ENCODE data around the gene TPRA1. TPM values are rescaled to one million over a fixed set of nuclear protein-coding genes. Genes with fewer than 3 reads are reported as not detected.
A peak's percentile ranks its signal among the peaks of the same experiment; 100 is the strongest.

The TPRA1 gene
- total RNA-seq, 4 donors from 2014 or later = 36.2 to 47.5 (median 43.2) TPM

DNA sequence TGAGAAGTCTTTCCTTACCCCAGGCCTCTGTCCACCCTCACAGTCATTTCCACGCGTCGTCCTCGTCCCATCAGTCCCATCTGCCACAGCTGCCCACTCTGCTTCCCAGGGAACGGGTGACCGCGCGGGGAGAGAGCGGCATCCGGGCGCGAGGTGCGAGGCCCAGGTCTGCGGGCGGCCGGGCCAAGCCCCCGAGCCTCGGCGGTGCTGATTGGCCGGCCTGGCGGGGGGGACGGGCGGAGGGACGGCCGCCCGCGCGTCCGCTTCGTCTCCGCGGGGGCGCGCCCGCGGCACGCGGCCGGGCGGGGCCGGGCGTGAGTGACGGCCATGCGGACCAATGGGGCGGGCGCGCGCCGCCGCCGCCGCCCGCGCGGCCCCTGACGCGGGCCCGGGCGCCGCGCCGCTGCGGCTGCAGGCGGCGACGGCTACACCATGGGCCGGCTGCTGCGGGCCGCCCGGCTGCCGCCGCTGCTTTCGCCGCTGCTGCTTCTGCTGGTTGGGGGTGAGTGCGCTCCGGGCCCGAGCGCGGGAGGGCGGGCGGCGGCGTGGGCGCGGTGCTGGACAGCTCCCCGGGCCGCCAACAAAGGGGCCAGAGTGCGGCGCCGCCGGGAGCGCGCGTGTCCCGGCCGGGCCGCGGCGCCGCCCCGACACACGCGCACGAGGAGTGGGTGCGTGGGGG, 38.4 kb upstream of the TPRA1 start, which contains the start of gene PODXL2:
PODXL2 (plus strand) TSS at position 398 of the 679 bp plus-strand sequence; CDS start at position 433, 35 bp downstream.
- no peaks in the 10 kb centered on the region for H3K27me3 ChIP-seq
- peak; percentile 59 to 67 for DNase-seq
- peak within 1 kb of the TSS in 1 of 3 donors; percentile 34 for H3K4me3 ChIP-seq (replicated peaks in 1 of 3)
- TF ChIP-seq POLR2A (IDR thresholded peaks at IDR 0.05) = no peak
- H3K9me3 ChIP-seq = no peaks in the 10 kb centered on the region
- no peaks in the 10 kb centered on the region for H3K36me3 ChIP-seq
- H3K4me1 ChIP-seq = peaks cover 6 to 7% of the 10 kb centered on the region in 2 donors
- WGBS, 2 donors = 26 to 34% methylated on average over 7 to 13 of the region's 105 CpGs
- intact Hi-C loops (cut with DNase I) = no loop called here
- no peak within 1 kb of the TSS for H3K27ac ChIP-seq

DNA sequence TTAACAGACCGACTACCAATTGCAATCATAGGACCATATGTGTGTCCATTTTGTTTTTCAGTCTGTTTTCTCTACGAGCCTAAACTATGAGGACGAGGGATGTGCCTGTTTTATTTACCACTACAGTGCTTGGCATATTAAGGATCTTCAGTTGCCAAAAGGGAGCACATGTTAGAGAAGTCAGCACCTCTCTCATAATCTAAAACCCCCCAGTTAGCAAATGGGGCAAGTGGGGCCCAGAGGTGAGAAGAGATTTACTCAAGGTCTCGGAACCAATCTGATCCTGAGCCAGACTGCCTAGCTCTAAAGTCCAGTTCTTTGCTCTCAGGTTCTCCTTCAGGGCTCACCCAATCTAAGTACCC, 37.9 kb upstream of the TPRA1 start:
- intact Hi-C loops (cut with DNase I) = no loop called here
- Histone ChIP-seq H3K36me3 (no peaks in the 10 kb centered on the region), H3K27ac (no peak overlapping the region), H3K4me1 (peaks cover 6 to 7% of the 10 kb centered on the region in 2 donors), H3K9me3 (no peaks in the 10 kb centered on the region), H3K4me3 (replicated peaks in 1 of 3) (no peak overlapping the region), H3K27me3 (no peaks in the 10 kb centered on the region)
- DNase-seq = no peak
- TF ChIP-seq, protein P1, sequence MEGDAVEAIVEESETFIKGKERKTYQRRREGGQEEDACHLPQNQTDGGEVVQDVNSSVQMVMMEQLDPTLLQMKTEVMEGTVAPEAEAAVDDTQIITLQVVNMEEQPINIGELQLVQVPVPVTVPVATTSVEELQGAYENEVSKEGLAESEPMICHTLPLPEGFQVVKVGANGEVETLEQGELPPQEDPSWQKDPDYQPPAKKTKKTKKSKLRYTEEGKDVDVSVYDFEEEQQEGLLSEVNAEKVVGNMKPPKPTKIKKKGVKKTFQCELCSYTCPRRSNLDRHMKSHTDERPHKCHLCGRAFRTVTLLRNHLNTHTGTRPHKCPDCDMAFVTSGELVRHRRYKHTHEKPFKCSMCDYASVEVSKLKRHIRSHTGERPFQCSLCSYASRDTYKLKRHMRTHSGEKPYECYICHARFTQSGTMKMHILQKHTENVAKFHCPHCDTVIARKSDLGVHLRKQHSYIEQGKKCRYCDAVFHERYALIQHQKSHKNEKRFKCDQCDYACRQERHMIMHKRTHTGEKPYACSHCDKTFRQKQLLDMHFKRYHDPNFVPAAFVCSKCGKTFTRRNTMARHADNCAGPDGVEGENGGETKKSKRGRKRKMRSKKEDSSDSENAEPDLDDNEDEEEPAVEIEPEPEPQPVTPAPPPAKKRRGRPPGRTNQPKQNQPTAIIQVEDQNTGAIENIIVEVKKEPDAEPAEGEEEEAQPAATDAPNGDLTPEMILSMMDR (IDR thresholded peaks at IDR 0.05) = no peak
- no peak for TF ChIP-seq POLR2A (IDR thresholded peaks at IDR 0.05)
- WGBS, 2 donors = 83 to 88% methylated on average over 4 of the region's 4 CpGs

DNA sequence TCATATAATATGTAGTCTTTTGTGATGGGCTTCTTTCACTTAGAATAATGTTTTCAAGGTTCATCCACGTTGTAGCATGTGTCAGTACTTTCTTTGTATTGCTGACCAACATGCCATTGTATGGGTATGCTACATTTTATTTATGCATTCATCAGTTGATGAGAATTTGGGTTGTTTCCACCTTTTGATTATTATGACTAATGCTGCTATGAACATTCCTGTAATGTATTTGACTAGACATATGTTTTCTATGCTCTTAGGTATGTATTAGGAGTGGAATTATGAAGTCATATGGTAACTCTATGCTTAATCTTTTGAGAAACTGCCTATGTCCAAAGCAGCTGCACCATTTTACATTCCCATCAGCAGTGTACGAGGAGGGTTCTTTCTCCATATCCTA, 35.3 kb upstream of the TPRA1 start:
- no peak for DNase-seq
- no peak for TF ChIP-seq POLR2A (IDR thresholded peaks at IDR 0.05)
- TF ChIP-seq, protein P1 (IDR thresholded peaks at IDR 0.05) = no peak
- Histone ChIP-seq H3K36me3 (peaks cover 4 to 6% of the 10 kb centered on the region in 2 donors), H3K4me3 (replicated peaks in 1 of 3) (no peak overlapping the region), H3K9me3 (no peaks in the 10 kb centered on the region), H3K27me3 (no peaks in the 10 kb centered on the region), H3K27ac (no peak overlapping the region), H3K4me1 (peaks cover 6 to 7% of the 10 kb centered on the region in 2 donors)
- 66 to 72% methylated on average over 2 of the region's 2 CpGs for WGBS, 2 donors
- intact Hi-C loops (cut with DNase I) = no loop called here

DNA sequence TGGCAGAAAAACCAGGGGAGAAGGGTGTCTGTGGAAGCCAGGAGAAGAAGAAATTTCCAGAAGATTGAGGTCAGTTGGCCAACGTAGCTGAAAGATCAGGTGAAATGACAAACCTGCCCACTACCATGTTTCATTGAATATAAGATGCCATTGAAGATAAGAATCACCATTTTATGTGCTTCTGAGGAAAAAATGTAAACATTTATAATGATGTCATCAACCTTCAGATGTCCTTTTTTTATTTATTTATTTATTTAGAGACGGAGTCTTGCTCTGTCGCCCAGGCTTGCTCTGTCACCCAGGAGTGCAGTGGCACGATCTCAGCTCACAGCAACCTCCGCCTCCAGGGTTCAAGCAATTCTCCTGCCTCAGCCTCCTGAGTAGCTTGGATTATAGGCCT, 33.5 kb upstream of the TPRA1 start:
- no peaks in the 10 kb centered on the region for H3K27me3 ChIP-seq
- intact Hi-C loops (cut with DNase I) = no loop called here
- H3K36me3 ChIP-seq = peaks cover 9 to 18% of the 10 kb centered on the region in 2 donors
- H3K4me3 ChIP-seq (replicated peaks in 1 of 3) = no peak overlapping the region
- 82 to 85% methylated on average over 5 of the region's 5 CpGs for WGBS, 2 donors
- TF ChIP-seq POLR2A (IDR thresholded peaks at IDR 0.05) = no peak
- TF ChIP-seq, protein P1 (IDR thresholded peaks at IDR 0.05) = no peak
- H3K9me3 ChIP-seq = no peaks in the 10 kb centered on the region
- DNase-seq = no peak
- no peaks in the 10 kb centered on the region for H3K4me1 ChIP-seq
- H3K27ac ChIP-seq = no peak overlapping the region

DNA sequence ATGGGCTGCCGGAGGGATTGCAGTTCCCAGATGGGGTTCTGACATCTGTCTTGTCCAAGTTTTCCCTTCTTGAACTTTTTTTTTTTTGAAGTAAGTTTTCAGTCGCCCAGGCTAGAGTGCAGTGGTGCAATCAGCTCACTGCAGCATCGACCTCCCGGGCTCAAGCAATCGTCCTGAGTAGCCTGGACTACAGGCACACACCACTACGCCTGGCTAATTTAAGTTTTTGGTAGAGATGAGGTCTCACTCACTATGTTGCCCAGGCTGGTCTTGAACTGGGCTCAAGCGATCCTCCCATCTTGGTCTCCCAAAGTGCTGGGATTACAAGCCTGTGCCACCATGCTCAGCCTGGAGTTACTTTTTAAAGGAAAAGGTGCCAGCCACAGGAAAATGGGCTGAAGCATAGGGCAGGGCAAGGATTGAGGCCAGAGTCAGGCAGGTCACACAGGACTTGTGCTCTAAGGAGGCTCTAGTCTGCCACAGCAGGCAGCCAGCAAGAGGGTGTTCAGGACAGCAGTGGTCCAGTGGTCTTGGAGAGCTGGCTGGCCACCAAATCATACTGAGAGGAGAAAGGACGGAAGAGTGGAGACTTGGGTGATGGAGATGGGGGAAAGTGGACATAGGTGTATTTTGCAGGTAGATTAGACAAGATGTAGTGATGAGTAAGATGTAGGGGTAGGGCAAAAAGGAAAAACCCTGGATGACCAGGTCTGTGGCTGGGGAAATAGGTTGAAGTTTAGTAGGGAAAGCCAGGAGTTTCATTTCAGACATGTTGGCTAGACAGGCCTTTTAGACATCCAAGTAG, 32.4 kb upstream of the TPRA1 start:
- Histone ChIP-seq H3K27ac (no peak overlapping the region), H3K4me1 (no peaks in the 10 kb centered on the region), H3K9me3 (no peaks in the 10 kb centered on the region), H3K36me3 (peaks cover 9 to 18% of the 10 kb centered on the region in 2 donors), H3K27me3 (no peaks in the 10 kb centered on the region), H3K4me3 (replicated peaks in 1 of 3) (no peak overlapping the region)
- intact Hi-C loops (cut with DNase I) = no loop called here
- WGBS, 2 donors = 94 to 95% methylated on average over 8 of the region's 8 CpGs
- DNase-seq = no peak
- TF ChIP-seq, protein P1 (IDR thresholded peaks at IDR 0.05) = no peak
- no peak for TF ChIP-seq POLR2A (IDR thresholded peaks at IDR 0.05)

Data from thyroid gland (tissue), 4 donors.